H1 (cell line): ENCODE data around the gene PTPRT. TPM values are rescaled to one million over a fixed set of nuclear protein-coding genes. Genes with fewer than 3 reads are reported as not detected.

Experiments
- CTCF ChIA-PET: fragments of 300-600 bp; sonication (Branson Sonifier 250); formaldehyde crosslinking; loops from one replicate; lab custom pipeline; 2021; ENCODE audit not compliant: partially characterized antibody; lab: Charles Lee
- POLR2A ChIA-PET: fragments of 300-600 bp; sonication (Branson Sonifier 250); formaldehyde crosslinking; loops from one replicate; lab custom pipeline; 2021; ENCODE audit warnings: inconsistent platforms; ENCODE audit not compliant: partially characterized antibody; lab: Charles Lee
- DNase-seq, 2 experiments: peaks; one replicate each; pipeline versions ENCODE4 v3.0.0 to v3.0.0-alpha.2; 2010 to 2022; ENCODE audit warnings: low spot score in 2 of 2, low read depth in 1 of 2, mixed read lengths in 1 of 2
- FAIRE-seq: peaks from 2 replicates; lab custom pipeline; 2011; peaks lifted over from hg19 to GRCh38; lab: Jason Lieb, UNC
- H2AFZ ChIP-seq: 2 replicates; pipeline ENCODE4 v1.8.1; 2012; ENCODE audit warnings: low read length, inconsistent platforms
- H2AK5ac ChIP-seq: 2 replicates; pipeline ENCODE4 v1.6.1; 2013; ENCODE audit warnings: low read depth, low read length
- H2BK120ac ChIP-seq: replicated peaks from 2 replicates; pipeline ENCODE3; 2013; ENCODE audit warnings: low read depth, low read length, inconsistent platforms
- H2BK12ac ChIP-seq: 2 replicates; pipeline ENCODE4 v1.6.1; 2013; ENCODE audit warnings: low read depth, low read length
- H2BK15ac ChIP-seq: 2 replicates; pipeline ENCODE4 v1.6.1; 2013; ENCODE audit warnings: low read length
- H2BK20ac ChIP-seq: 2 replicates; pipeline ENCODE4 v1.6.1; 2013; ENCODE audit warnings: low read length
- H2BK5ac ChIP-seq: 2 replicates; pipeline ENCODE4 v1.6.1; 2013; ENCODE audit warnings: low read depth, low read length
- H3K14ac ChIP-seq: 2 replicates; pipeline ENCODE4 v1.6.1; 2013; ENCODE audit warnings: inconsistent platforms; ENCODE audit not compliant: insufficient read length
- H3K18ac ChIP-seq: 2 replicates; pipeline ENCODE4 v1.6.1; 2013; ENCODE audit warnings: low read length; ENCODE audit errors: extremely low read depth
- H3K23ac ChIP-seq: 2 replicates; pipeline ENCODE4 v1.6.1; 2013; ENCODE audit warnings: inconsistent platforms; ENCODE audit not compliant: insufficient read length
- H3K23me2 ChIP-seq: 2 replicates; pipeline ENCODE4 v1.6.1; 2013; ENCODE audit warnings: low read depth, low read length
- H3K27ac ChIP-seq: 2 replicates; pipeline ENCODE4 v1.6.1; 2011; ENCODE audit warnings: low read depth, low read length, inconsistent platforms
- H3K27me3 ChIP-seq, 4 experiments: replicated peaks in 1 of 4; 1 replicate in 1 of 4; 2 replicates in 3 of 4; pipeline versions ENCODE4 v1.6.1 to v1.8.1; 2011 to 2013; ENCODE audit warnings: low read length in 3 of 4, mild to moderate bottlenecking in 3 of 4, inconsistent platforms in 2 of 4, mixed read lengths in 2 of 4, moderate library complexity in 1 of 4; ENCODE audit not compliant: control insufficient read depth in 3 of 4, insufficient read depth in 3 of 4; ENCODE audit errors: extremely low read depth in 1 of 4
- H3K36me3 ChIP-seq, 4 experiments: 2 replicates each; pipeline versions ENCODE4 v1.6.1 to v1.8.1; 2011 to 2013; ENCODE audit warnings: mild to moderate bottlenecking in 4 of 4, low read length in 3 of 4, moderate library complexity in 2 of 4, control low read depth in 1 of 4, inconsistent platforms in 1 of 4; ENCODE audit not compliant: insufficient read depth in 4 of 4, control insufficient read depth in 2 of 4
- H3K4ac ChIP-seq: replicated peaks from 2 replicates; pipeline ENCODE3; 2013; ENCODE audit warnings: low read length, low read depth, mixed read lengths, inconsistent platforms; ENCODE audit not compliant: insufficient read length
- H3K4me1 ChIP-seq, 4 experiments: replicated peaks in 1 of 4; 1 replicate in 1 of 4; 2 replicates in 3 of 4; pipeline versions ENCODE4 v1.6.1 to v1.8.1; 2011 to 2013; ENCODE audit warnings: low read length in 3 of 4, inconsistent platforms in 2 of 4, mixed read lengths in 1 of 4; ENCODE audit not compliant: insufficient read depth in 4 of 4, control insufficient read depth in 3 of 4
- H3K4me2 ChIP-seq, 2 experiments: 2 replicates each; pipeline versions ENCODE4 v1.6.1 to v1.8.1; 2011 to 2013; ENCODE audit warnings: low read depth in 2 of 2, low read length in 2 of 2, control low read depth in 1 of 2, inconsistent platforms in 1 of 2, mild to moderate bottlenecking in 1 of 2; ENCODE audit not compliant: insufficient read depth in 1 of 2
- H3K4me3 ChIP-seq, 4 experiments: fragments of 200-600, 300-600 bp in 1 of 4; sonication (generic), shearing (Covaris generic), sonication (Bioruptor Twin) in 1 of 4; 2 replicates each; pipeline versions ENCODE4 v1.5.1 to v1.8.1; 2011 to 2016; ENCODE audit warnings: low read length in 4 of 4, low read depth in 3 of 4, control low read depth in 2 of 4, inconsistent platforms in 2 of 4, mild to moderate bottlenecking in 2 of 4, mixed read lengths in 1 of 4, moderate library complexity in 1 of 4; ENCODE audit not compliant: insufficient read depth in 2 of 4; ENCODE audit errors: extremely low read depth in 1 of 4
- H3K56ac ChIP-seq: replicated peaks from 2 replicates; pipeline ENCODE3; 2013; ENCODE audit warnings: low read depth, mild to moderate bottlenecking, mixed read lengths, low read length, inconsistent platforms; ENCODE audit not compliant: insufficient read length
- H3K79me1 ChIP-seq: 2 replicates; pipeline ENCODE4 v1.6.1; 2013; ENCODE audit warnings: low read depth, low read length, control low read depth
- H3K79me2 ChIP-seq, 2 experiments: 2 replicates each; pipeline versions ENCODE4 v1.6.1 to v1.8.1; 2012 to 2013; ENCODE audit warnings: low read length in 2 of 2, mild to moderate bottlenecking in 2 of 2, inconsistent platforms in 1 of 2; ENCODE audit not compliant: insufficient read depth in 2 of 2, control insufficient read depth in 1 of 2
- H3K9ac ChIP-seq, 4 experiments: replicated peaks in 1 of 4; 1 replicate in 1 of 4; 2 replicates in 3 of 4; pipeline versions ENCODE4 v1.6.1 to v1.8.1; 2011 to 2013; ENCODE audit warnings: low read depth in 3 of 4, low read length in 3 of 4, control low read depth in 2 of 4, mild to moderate bottlenecking in 2 of 4, moderate library complexity in 2 of 4, inconsistent platforms in 1 of 4; ENCODE audit errors: extremely low read depth in 1 of 4
- H3K9me3 ChIP-seq, 2 experiments: 2 replicates each; pipeline versions ENCODE4 v1.6.1 to v1.8.1; 2012 to 2013; ENCODE audit warnings: mild to moderate bottlenecking in 2 of 2, moderate library complexity in 2 of 2, control low read depth in 1 of 2, inconsistent platforms in 1 of 2, low read depth in 1 of 2, low read length in 1 of 2, mixed read lengths in 1 of 2; ENCODE audit not compliant: insufficient read depth in 2 of 2
- H4K20me1 ChIP-seq, 2 experiments: replicated peaks in 1 of 2; 2 replicates each; pipeline versions ENCODE3 to v1.8.1; 2011 to 2013; ENCODE audit warnings: inconsistent platforms in 2 of 2, low read length in 2 of 2, mild to moderate bottlenecking in 1 of 2; ENCODE audit not compliant: insufficient read depth in 2 of 2, control insufficient read depth in 1 of 2
- H4K5ac ChIP-seq: 2 replicates; pipeline ENCODE4 v1.6.1; 2013; ENCODE audit warnings: low read length, low read depth, mixed read lengths, inconsistent platforms; ENCODE audit not compliant: insufficient read length
- H4K8ac ChIP-seq: 2 replicates; pipeline ENCODE4 v1.8.0; 2013; ENCODE audit warnings: mild to moderate bottlenecking, moderate library complexity, low read length, inconsistent platforms; ENCODE audit not compliant: insufficient read depth; ENCODE audit errors: extremely low read depth
- H4K91ac ChIP-seq: replicated peaks from 2 replicates; pipeline ENCODE3; 2013; ENCODE audit warnings: low read length, mixed read lengths, inconsistent platforms; ENCODE audit not compliant: insufficient read length
- BCL11A ChIP-seq, 2 experiments: IDR thresholded peaks; one replicate each; pipeline ENCODE4 v1.6.1; 2011; ENCODE audit warnings: low read depth in 2 of 2, low read length in 2 of 2, mild to moderate bottlenecking in 2 of 2
- JUND ChIP-seq: IDR thresholded peaks from 2 replicates; pipeline ENCODE4 v1.6.1; 2011; ENCODE audit warnings: mild to moderate bottlenecking, improper control_type of control experiment, low read length
- MAFK ChIP-seq: IDR thresholded peaks from 2 replicates; pipeline ENCODE4 v1.6.1; 2012; ENCODE audit warnings: low read depth, mild to moderate bottlenecking, improper control_type of control experiment, low read length
- TAF7 ChIP-seq: optimal IDR thresholded peaks from 2 replicates; pipeline ENCODE3; 2011; ENCODE audit warnings: low read depth, mild to moderate bottlenecking, inconsistent platforms, low read length, moderate library complexity, borderline replicate concordance
- TEAD4 ChIP-seq: IDR thresholded peaks from 2 replicates; pipeline ENCODE4 v1.6.1; 2012; ENCODE audit warnings: low read depth, low read length, inconsistent platforms, mixed read lengths
- WGBS, 2 experiments: shearing (Covaris generic) in 1 of 2; methylation state at CpG; one replicate each; pipeline versions ENCODE4 v1.1.6 to v1.1.7; 2013 to 2015; ENCODE audit warnings: low lambda C conversion rate in 2 of 2, mixed read lengths in 2 of 2, inconsistent platforms in 1 of 2, low coverage in 1 of 2, missing lambda C conversion rate in 1 of 2; ENCODE audit not compliant: insufficient replicate concordance in 2 of 2, insufficient coverage in 1 of 2, insufficient read length in 1 of 2; ENCODE audit errors: extremely low coverage in 1 of 2, missing lambda C conversion rate in 1 of 2; 5-methylcytosine and 5-hydroxymethylcytosine counted together
- polyA plus RNA-seq, 7 experiments: library from polyadenylated mRNA; depleted of rRNA in 3 of 7; stranded (reverse) in 5 of 7; unstranded in 2 of 7; fragments of >200 nt in 5 of 7; fragments of 200-250 nt in 2 of 7; gene quantifications; 1 replicate in 5 of 7; 2 replicates in 1 of 7; 4 replicates in 1 of 7; pipeline versions ENCODE4 v1.2.1 to v1.2.3, GENCODE V29; 2011 to 2013; ENCODE audit warnings: missing spikeins in 2 of 7, mixed read lengths in 2 of 7
- total RNA-seq: library from RNA; stranded (reverse); fragmentation: NEBNext Ultra II Directional; extraction: Animal tissue kit (Norgen Biotek cat#: 25700); gene quantifications from 2 replicates; pipeline ENCODE4 v1.2.1, GENCODE V29; 2021

PTPRT gene
- total and polyA plus RNA-seq, 2 of the 8 experiments (the other 6 are each of a cell fraction or from before 2014, with no cell fraction given): 0.33 to 1.8 TPM

DNA sequence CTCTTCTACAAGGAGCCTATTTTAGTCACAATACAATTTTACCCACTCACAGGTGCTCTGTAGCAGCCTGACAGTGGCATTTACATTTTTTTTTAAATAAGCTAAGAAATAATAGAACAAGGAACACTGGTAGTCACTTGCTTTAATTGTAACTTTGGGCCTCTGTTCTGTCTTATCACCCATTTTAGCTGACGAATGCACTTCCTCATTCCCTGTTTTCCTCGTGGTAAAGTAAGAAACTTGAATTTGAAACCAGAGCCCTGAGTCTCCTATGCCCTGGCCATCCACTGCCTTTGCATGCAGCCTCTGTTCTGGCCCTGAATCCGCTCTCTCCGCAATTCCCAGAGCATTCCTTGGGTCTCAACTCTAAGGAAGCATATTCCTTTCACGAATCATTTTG is 550.6 kb downstream of the PTPRT start:
- Histone ChIP-seq H2BK15ac (no peak overlapping the region), H3K4me1 (no peaks in the 10 kb centered on the region), H3K14ac (no peak overlapping the region), H2AK5ac (no peak overlapping the region), H3K9ac (no peak overlapping the region), H4K5ac (no peak overlapping the region), H3K23me2 (no peaks in the 10 kb centered on the region), H2BK20ac (no peak overlapping the region), H3K9me3 (peaks cover 0 to 4% of the 10 kb centered on the region in 2 experiments; a peak in 1 of 4 replicates), H3K36me3 (no peaks in the 10 kb centered on the region), H2AFZ (0 out of 2 replicates have a peak overlapping the region, but pooled peaks have one; percentile 58), H3K27ac (no peak overlapping the region), H4K91ac (no peak overlapping the region), H4K20me1 (no peaks in the 10 kb centered on the region), H3K4me3 (no peak overlapping the region), H3K79me2 (no peaks in the 10 kb centered on the region), H3K27me3 (no peaks in the 10 kb centered on the region), H3K79me1 (no peaks in the 10 kb centered on the region), H2BK120ac (no peak overlapping the region), H3K56ac (no peak overlapping the region), H4K8ac (no peak overlapping the region), H3K4ac (no peak overlapping the region), H3K18ac (no peak overlapping the region), H2BK5ac (no peak overlapping the region), H3K4me2 (no peak overlapping the region), H2BK12ac (no peak overlapping the region), H3K23ac (no peak overlapping the region)
- ChIA-PET CTCF (interaction anchor here (1.2 kb wide), 1 partner anchor 554 kb away, joined by 4 read pairs; no protein-coding TSS in a partner anchor), POLR2A (no interaction called here)
- DNase-seq: no peak
- FAIRE-seq: no peak
- TF ChIP-seq JUND: no peak
- no peak for TF ChIP-seq TAF7
- no peak for TF ChIP-seq MAFK
- no peak for TF ChIP-seq TEAD4
- no peak for TF ChIP-seq BCL11A (IDR thresholded peaks at IDR 0.05; ENCODE audit: low read depth in 2 of 2, low read length in 2 of 2)
- WGBS, 2 experiments: 64% methylated on average over 5 of the region's 5 CpGs; no CpG with 5 or more reads in 1 of the 2 experiments
